GM10248 (cell line): Measurements from ENCODE around the gene TRERF1.

ENCODE experiments used
- CTCF ChIA-PET: fragments of 300-600 bp; sonication (Branson Sonifier 250); formaldehyde crosslinking; extraction: SDS; loops from one replicate; lab custom pipeline; 2021; ENCODE audit warnings: antibody characterized with exemption; lab: Yijun Ruan, JAX
- POLR2A ChIA-PET: fragments of 350-650 bp; sonication (Branson Sonifier 250); formaldehyde crosslinking; extraction: SDS; loops from one replicate; lab custom pipeline; 2020; ENCODE audit warnings: antibody characterized with exemption; lab: Yijun Ruan, JAX
- DNase-seq: peaks from one replicate; pipeline ENCODE4 v3.0.0; 2012; ENCODE audit errors: extremely low spot score
- CTCF ChIP-seq: IDR thresholded peaks from 2 replicates; pipeline ENCODE4 v1.5.1; 2012; ENCODE audit warnings: mild to moderate bottlenecking, low read depth; ENCODE audit errors: extremely low read depth, missing control alignments, control extremely low read depth

The TRERF1 gene

GRCh38 chr6:42287756-42288155 is 164.0 kb downstream of the TRERF1 start:
- ChIA-PET CTCF (no interaction called here), POLR2A (no interaction called here)
- no peak for DNase-seq
- TF ChIP-seq CTCF: no peak

- no peak for TF ChIP-seq CTCF
- POLR2A ChIA-PET: no interaction called here
- DNase-seq: no peak
- CTCF ChIA-PET: interaction anchor here (1.3 kb wide), 1 partner anchor 20 kb away, joined by 5 read pairs; no protein-coding TSS in a partner anchor
Measured at GRCh38 chr6:42281570-42281969, 170.2 kb downstream of the TRERF1 start.

GRCh38 chr6:42280966-42281533 is 170.7 kb downstream of the TRERF1 start:
- no peak for TF ChIP-seq CTCF
- POLR2A ChIA-PET: no interaction called here
- DNase-seq: no peak
- CTCF ChIA-PET: interaction anchor here (0.7 to 1.3 kb wide), 2 partner anchors 20 to 283 kb away, joined by 3 to 5 read pairs; partner anchors contain the start of gene UBR2

- DNase-seq: no peak
- TF ChIP-seq CTCF: no peak
- ChIA-PET POLR2A (no interaction called here), CTCF (interaction anchor here (0.7 to 1.4 kb wide), 3 partner anchors 87 to 284 kb away, joined by 3 read pairs; partner anchors contain the start of gene UBR2)
Measured at GRCh38 chr6:42279966-42280629, 171.6 kb downstream of the TRERF1 start.

GRCh38 chr6:42279144-42279781 is 172.5 kb downstream of the TRERF1 start:
- ChIA-PET CTCF (interaction anchor here (1.3 to 1.7 kb wide), 3 partner anchors 42 to 268 kb away, joined by 3 read pairs; no protein-coding TSS in a partner anchor), POLR2A (no interaction called here)
- TF ChIP-seq CTCF: no peak
- no peak for DNase-seq

- no peak for TF ChIP-seq CTCF
- no peak for DNase-seq
- POLR2A ChIA-PET: no interaction called here
- CTCF ChIA-PET: interaction anchor here (0.7 to 1.7 kb wide), 3 partner anchors 16 to 89 kb away, joined by 3 read pairs; no protein-coding TSS in a partner anchor
Measured at GRCh38 chr6:42278131-42278853, 173.4 kb downstream of the TRERF1 start.
